SW480 (cell line): ENCODE data around the gene KLF15.

ENCODE experiments used
- DNase-seq: peaks from one replicate; pipeline ENCODE4 v3.0.0-alpha.2; 2016; ENCODE audit warnings: low spot score

The KLF15 gene

GRCh38 chr3:126357295-126358037 lies at the start of gene KLF15:
TSS of gene KLF15 (minus strand) at chr3:126357408. CDS start at chr3:126352922, 4,486 bp downstream.
- peak; percentile 69 for DNase-seq

- no peak for DNase-seq
Measured at GRCh38 chr3:126406389-126407296, 49.4 kb upstream of the KLF15 start.

GRCh38 chr3:126402666-126403302 lies 45.6 kb upstream of the KLF15 start:
- no peak for DNase-seq

- DNase-seq = no peak
Measured at GRCh38 chr3:126402178-126402577, 45.0 kb upstream of the KLF15 start.

GRCh38 chr3:126401611-126402160 lies 44.5 kb upstream of the KLF15 start:
- no peak for DNase-seq

GRCh38 chr3:126399756-126400155 lies 42.5 kb upstream of the KLF15 start:
- DNase-seq = no peak

- no peak for DNase-seq
Measured at GRCh38 chr3:126399351-126399735, 42.1 kb upstream of the KLF15 start.

GRCh38 chr3:126398423-126399350 lies 41.5 kb upstream of the KLF15 start:
- no peak for DNase-seq

- no peak for DNase-seq
Measured at GRCh38 chr3:126397610-126398422, 40.6 kb upstream of the KLF15 start.

GRCh38 chr3:126396536-126396935 lies 39.3 kb upstream of the KLF15 start:
- no peak for DNase-seq

GRCh38 chr3:126395846-126396513 lies 38.8 kb upstream of the KLF15 start:
- DNase-seq = no peak

GRCh38 chr3:126394977-126395321 lies 37.7 kb upstream of the KLF15 start:
- no peak for DNase-seq

GRCh38 chr3:126394179-126394976 lies 37.2 kb upstream of the KLF15 start, which contains the start of gene CFAP100:
TSS of gene CFAP100 (plus strand) at chr3:126394909. CDS start at chr3:126396001, 1,092 bp downstream.
- DNase-seq = no peak

GRCh38 chr3:126393563-126393962 lies 36.4 kb upstream of the KLF15 start:
- DNase-seq = no peak

GRCh38 chr3:126392246-126392645 lies 35.0 kb upstream of the KLF15 start:
- DNase-seq = no peak

- DNase-seq = no peak
Measured at GRCh38 chr3:126391631-126392030, 34.4 kb upstream of the KLF15 start.

- peak; percentile 21 for DNase-seq
Measured at GRCh38 chr3:126390751-126391150, 33.5 kb upstream of the KLF15 start.

GRCh38 chr3:126390201-126390600 lies 33.0 kb upstream of the KLF15 start:
- no peak for DNase-seq

GRCh38 chr3:126389794-126390146 lies 32.6 kb upstream of the KLF15 start:
- DNase-seq = no peak
